Esophagus muscularis mucosa (tissue), 3 donors: ENCODE measurements around the gene GIPC3.

ENCODE experiments used
- CTCF ChIP-seq, 3 experiments: fragments of 200-600 bp in 2 of 3; fragments of 450-650 bp in 1 of 3; sonication (generic) in 2 of 3; IDR thresholded peaks; one replicate each; pipeline ENCODE4 v1.5.1; 2017 to 2019; ENCODE audit warnings: antibody characterized with exemption in 3 of 3, mild to moderate bottlenecking in 2 of 3, moderate library complexity in 1 of 3
- POLR2A ChIP-seq: fragments of 450-650 bp; IDR thresholded peaks from one replicate; pipeline ENCODE4 v1.6.1; 2017; ENCODE audit warnings: antibody characterized with exemption, moderate library complexity, mild to moderate bottlenecking, low read depth
- POLR2AphosphoS5 ChIP-seq, 2 donors: sonication (generic); formaldehyde crosslinking; IDR thresholded peaks; one replicate each; pipeline ENCODE4 v1.6.1; 2017; ENCODE audit warnings: antibody characterized with exemption in 2 of 2

DNA sequence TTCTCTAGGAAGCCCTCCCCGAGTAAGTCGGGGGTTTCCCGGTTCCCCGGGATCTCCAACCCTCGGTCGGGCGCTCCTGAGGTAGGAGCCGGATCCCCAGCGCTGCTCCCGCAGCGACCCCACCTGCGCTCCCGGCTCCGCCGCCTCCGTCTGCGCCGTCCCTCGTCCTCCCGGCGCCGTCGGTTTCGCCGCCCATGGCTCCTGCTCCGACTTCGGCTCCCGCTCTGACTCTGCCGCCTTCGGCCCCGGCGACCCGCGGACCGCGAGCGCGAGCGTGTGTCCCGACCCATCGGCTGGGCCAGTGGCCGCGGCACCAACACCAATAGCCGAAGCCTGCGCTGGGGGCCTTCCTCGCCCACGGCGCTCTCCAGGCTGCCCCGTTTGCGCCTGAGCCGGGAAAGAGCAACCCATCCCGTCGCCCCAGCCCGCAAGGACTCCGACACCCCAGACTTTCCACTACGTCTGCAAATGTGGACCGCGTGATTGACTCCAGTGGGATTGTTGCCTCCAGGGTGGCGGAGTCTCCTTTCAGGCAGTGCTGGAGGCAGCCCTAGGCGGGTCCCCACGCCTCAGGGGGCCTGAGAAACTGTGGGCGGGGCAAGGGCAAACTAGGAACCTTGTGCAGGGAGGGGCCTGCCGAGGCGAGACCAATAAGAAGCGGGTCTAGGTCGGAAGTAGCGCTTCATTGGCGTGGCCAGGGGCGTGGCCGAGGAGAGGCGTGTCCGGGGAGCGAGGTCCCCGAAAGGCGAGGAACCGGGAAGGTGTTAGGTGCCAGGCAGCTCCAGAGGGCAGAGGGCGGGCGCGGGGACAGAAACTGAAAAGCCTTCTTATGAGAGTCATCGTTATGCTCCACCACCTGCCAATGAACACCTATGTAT, 41.4 kb downstream of the GIPC3 start, which contains the start of gene CACTIN:
- TF ChIP-seq CTCF (IDR thresholded peaks at IDR 0.05) (peak in 1 of 3 experiments; percentile 45), POLR2A (peak; percentile 47), POLR2AphosphoS5 (IDR thresholded peaks at IDR 0.05) (peak; percentile 88 to 95)
